Activated T-helper 17 cell treated with anti-CD3 and anti-CD28 coated beads, Interleukin-2, amount 50 U/mL, for 72 hours (primary cell): ENCODE measurements around the gene C12orf42. TPM values are rescaled to one million over a fixed set of nuclear protein-coding genes. Genes with fewer than 3 reads are reported as not detected.

ENCODE experiments used
- ATAC-seq: fragments of 150-1000 bp; cut with Tn5 transposase; replicated peaks from 2 replicates; pipeline ENCODE4 v1.10.0; 2021; ENCODE audit warnings: mild to moderate bottlenecking, moderate library complexity
- H3K27ac Mint-ChIP-seq: one replicate; pipeline ENCODE4 v1.8.0; 2022; ENCODE audit warnings: mixed read lengths
- H3K27me3 Mint-ChIP-seq: one replicate; pipeline ENCODE4 v1.8.0; 2022; ENCODE audit warnings: mixed read lengths
- H3K36me3 Mint-ChIP-seq: one replicate; pipeline ENCODE4 v1.8.0; 2022; ENCODE audit warnings: low read depth, mild to moderate bottlenecking, mixed read lengths
- H3K4me1 Mint-ChIP-seq: one replicate; pipeline ENCODE4 v1.8.0; 2022; ENCODE audit warnings: mixed read lengths
- H3K4me3 Mint-ChIP-seq: one replicate; pipeline ENCODE4 v1.8.0; 2022; ENCODE audit warnings: mild to moderate bottlenecking, mixed read lengths
- H3K9me3 Mint-ChIP-seq: one replicate; pipeline ENCODE4 v1.8.0; 2022; ENCODE audit warnings: mixed read lengths
- total RNA-seq, 2 donors: library from RNA; stranded (reverse); gene quantifications; one replicate each; pipeline ENCODE4 v1.2.3, GENCODE V29; 2022

The C12orf42 gene
- total RNA-seq, 2 donors from 2014 or later, result not detected

DNA sequence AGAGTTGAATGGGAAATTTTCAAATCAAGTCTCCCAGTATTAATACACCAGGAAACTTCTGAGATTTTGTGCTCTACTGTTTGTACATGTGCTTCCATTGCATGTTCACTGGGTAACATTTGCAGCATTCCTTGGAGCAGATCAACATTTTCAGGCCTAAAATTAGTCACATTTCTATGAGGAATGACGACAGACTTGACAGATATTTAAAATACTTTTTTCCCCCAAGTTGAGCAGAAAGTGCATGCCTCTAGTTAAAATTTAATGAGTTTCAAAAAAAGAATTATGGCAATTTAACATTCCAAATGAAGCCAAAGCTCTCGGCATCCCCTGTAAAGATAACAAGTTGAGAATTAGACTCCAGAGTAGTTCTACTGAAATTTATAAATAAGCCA, 72.3 kb downstream of the C12orf42 start:
- H3K9me3 Mint-ChIP-seq, result peaks cover 13% of the 10 kb centered on the region
- ATAC-seq, result no peak
- no peak overlapping the region for H3K27ac Mint-ChIP-seq
- H3K4me3 Mint-ChIP-seq, result no peak overlapping the region
- H3K27me3 Mint-ChIP-seq, result no peaks in the 10 kb centered on the region
- H3K36me3 Mint-ChIP-seq, result no peaks in the 10 kb centered on the region
- H3K4me1 Mint-ChIP-seq, result no peaks in the 10 kb centered on the region

DNA sequence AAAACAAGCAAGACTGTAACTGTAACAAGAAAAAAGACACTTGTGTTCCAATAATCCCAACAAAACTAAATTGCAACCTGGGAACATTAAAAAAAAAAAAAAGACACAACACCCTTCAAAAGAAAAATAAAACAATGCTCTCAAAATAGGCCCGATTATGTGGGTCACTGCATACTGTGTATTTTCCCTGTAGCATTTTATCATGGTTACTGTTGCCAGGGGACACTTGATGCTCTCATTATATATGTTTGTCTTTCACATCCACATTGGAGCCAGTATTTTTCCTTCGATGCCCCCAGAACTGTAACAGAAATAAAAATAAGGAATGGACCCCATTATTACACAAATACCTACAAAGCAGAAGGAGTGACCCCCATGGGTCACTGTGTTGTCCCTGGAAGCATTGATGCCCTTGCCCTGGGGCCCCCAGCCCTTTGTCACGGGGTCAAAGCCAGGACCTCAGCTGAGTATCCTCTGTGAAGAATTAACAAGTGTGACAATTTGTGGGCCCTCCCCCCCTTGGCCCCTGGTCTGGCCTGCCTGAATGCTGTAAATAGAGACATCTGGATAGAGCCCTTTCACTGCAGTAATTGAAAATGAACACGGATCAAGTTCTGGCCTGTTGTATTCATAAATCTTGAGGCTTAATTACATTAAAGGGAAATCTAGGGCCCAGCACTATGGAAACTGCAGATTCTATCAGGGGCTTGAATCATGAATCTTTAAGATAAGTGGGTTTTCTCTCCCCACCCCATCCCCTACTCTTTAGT, 72.8 kb downstream of the C12orf42 start:
- Mint-ChIP-seq H3K27ac (no peak overlapping the region), H3K36me3 (no peaks in the 10 kb centered on the region), H3K27me3 (no peaks in the 10 kb centered on the region), H3K9me3 (peaks cover 11% of the 10 kb centered on the region), H3K4me1 (no peaks in the 10 kb centered on the region), H3K4me3 (no peak overlapping the region)
- ATAC-seq, result no peak

DNA sequence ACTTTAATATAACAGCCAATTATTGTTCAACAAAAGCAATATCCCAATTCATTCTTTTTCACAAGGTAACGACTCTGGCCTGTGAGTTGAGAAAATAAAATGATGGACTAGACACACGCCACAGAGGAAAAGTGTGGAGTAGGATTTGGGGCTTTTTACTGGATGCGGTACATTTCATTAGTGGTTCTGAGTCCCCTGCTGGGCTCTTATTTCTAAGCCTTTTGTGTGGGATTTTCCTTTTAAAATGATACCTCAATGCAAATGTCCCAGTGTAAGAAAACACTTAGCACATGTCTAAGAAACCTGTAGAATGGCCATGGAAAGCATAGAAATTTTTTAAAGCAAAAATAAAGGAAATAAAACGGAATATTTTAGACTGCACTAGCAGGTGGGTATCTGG, 73.4 kb downstream of the C12orf42 start:
- ATAC-seq, result no peak
- H3K4me1 Mint-ChIP-seq, result no peaks in the 10 kb centered on the region
- H3K27me3 Mint-ChIP-seq, result no peaks in the 10 kb centered on the region
- H3K27ac Mint-ChIP-seq, result no peak overlapping the region
- H3K36me3 Mint-ChIP-seq, result no peaks in the 10 kb centered on the region
- no peak overlapping the region for H3K4me3 Mint-ChIP-seq
- peaks cover 5% of the 10 kb centered on the region for H3K9me3 Mint-ChIP-seq

DNA sequence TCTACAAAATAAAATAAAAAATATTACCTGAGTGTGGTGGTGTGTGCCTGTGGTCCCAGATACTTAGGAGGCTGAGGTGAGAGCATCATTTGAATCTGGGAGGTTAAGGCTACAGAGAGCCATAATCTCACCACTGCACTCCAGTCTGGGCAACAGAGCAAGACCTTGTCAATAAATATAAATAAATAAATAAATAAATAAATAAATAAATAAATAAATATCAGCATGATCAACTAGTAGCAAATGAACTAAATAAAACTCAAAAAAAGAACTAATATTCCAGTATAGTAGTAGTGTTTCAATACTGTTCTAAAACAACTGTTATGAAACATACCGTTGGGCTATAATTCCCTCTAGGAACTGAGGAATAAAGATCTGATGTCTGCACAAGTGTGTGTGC, 74.4 kb downstream of the C12orf42 start:
- Mint-ChIP-seq H3K4me1 (no peaks in the 10 kb centered on the region), H3K9me3 (peaks cover 4% of the 10 kb centered on the region), H3K27me3 (no peaks in the 10 kb centered on the region)

DNA sequence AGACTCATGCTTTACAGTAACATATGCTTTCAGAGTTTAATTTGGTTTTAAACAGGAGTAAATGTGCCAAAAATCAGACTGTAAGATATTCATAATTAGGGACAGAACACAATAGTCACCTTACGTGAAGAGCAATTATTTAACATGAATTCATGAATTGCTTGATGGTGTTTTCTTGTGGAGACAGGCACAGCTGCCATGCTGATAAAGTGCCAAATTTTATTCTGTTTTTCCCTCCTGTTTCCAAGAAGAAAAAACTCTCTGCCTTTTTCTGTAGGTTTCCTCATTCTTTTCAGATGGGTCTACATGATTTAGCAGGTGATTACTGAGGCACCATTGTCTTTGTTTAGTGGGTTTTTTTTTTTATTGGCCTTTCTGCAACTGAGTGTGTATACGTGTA, 80.1 kb downstream of the C12orf42 start:
- Mint-ChIP-seq H3K4me3 (no peak overlapping the region), H3K27ac (no peak overlapping the region), H3K36me3 (no peaks in the 10 kb centered on the region), H3K9me3 (peaks cover 9% of the 10 kb centered on the region), H3K27me3 (no peaks in the 10 kb centered on the region), H3K4me1 (no peaks in the 10 kb centered on the region)
- no peak for ATAC-seq

More for the DNA sequence above, 74.4 kb downstream of the C12orf42 start:
- Mint-ChIP-seq H3K36me3 (no peaks in the 10 kb centered on the region), H3K27ac (no peak overlapping the region), H3K4me3 (no peak overlapping the region)
- no peak for ATAC-seq

DNA sequence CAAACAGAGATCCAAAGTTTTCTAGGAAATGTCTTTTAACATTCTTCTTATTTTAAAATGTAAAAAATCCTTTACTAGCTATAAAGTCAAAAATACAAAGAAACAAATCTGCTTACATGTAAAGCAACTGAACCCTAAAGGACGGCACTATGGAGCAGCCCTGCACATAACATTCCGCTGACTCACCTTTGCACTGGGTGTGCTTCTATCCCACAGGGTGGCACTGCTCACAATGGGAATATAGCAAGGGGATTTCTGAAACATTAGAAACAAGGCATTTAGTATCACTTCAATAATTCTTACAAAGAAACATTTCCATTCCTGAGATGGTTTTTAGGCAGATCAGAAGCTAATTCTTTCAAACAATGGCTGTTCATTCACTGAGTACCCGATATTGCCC, 94.3 kb downstream of the C12orf42 start:
- Mint-ChIP-seq H3K4me3 (no peak overlapping the region), H3K4me1 (no peaks in the 10 kb centered on the region), H3K36me3 (no peaks in the 10 kb centered on the region), H3K27me3 (no peaks in the 10 kb centered on the region), H3K27ac (no peak overlapping the region), H3K9me3 (peaks cover 3% of the 10 kb centered on the region)
- ATAC-seq, result no peak

DNA sequence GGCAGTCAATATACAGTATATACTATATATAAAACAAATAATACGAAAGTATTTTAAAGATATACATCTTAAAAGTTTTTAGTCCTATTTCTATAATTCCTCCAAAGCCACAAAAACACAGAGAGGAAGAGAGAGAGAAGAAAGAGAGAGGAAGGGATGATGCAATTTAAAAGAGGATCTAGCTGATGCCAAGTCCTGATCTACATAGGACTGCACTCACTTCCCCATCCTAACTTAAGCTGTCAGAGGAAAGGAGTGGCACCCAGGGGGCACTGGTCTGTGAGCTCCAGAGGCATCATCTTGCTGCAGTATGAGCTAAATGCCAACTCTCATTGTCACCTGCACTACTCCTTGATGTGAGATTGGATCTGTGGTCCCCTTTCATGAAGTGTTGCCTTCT, 95.8 kb downstream of the C12orf42 start:
- Mint-ChIP-seq H3K4me1 (no peaks in the 10 kb centered on the region), H3K27ac (no peak overlapping the region), H3K36me3 (no peaks in the 10 kb centered on the region), H3K4me3 (no peak overlapping the region), H3K9me3 (peaks cover 4% of the 10 kb centered on the region), H3K27me3 (no peaks in the 10 kb centered on the region)
- ATAC-seq, result no peak

DNA sequence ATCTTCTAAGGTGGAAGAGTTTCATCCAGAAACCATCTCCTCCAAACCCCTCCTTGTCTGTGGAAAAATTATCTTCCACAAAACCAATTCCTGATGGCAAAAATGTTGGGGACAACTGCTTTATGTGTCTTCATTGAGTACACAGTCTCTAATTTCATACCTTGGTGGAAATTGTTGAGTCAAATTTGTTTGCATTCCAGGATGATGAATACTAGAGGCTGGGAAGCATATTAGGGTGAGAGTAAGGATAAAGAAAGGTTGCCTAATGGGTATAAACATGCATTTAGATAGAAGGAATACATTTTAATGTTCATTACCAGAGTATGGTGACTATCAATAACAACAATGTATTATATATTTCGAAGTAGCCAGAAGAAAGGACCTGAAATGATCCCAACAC, 98.2 kb downstream of the C12orf42 start:
- Mint-ChIP-seq H3K27me3 (no peaks in the 10 kb centered on the region), H3K4me3 (no peak overlapping the region), H3K9me3 (peaks cover 4% of the 10 kb centered on the region), H3K27ac (no peak overlapping the region), H3K36me3 (no peaks in the 10 kb centered on the region), H3K4me1 (no peaks in the 10 kb centered on the region)
- ATAC-seq, result no peak

DNA sequence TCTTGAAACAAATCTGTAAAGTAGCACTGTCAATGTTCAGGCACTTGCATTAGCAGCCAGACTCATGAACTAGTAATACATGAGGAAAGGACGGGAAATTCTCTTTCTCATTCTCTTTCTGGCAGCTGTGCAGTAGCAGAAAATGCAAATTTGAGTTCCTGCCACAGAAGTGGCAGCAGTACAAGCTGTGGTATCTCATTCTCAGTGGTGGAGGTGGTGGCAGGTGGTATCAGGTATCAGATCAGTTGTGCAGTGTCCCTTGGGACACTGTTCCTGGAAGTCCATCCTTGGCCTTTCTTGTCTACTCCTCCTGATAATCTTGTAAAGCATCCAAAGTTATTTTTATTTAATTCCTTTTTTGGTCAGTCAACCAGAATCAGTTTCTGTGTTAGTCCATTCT, 103.0 kb downstream of the C12orf42 start:
- Mint-ChIP-seq H3K4me1 (no peaks in the 10 kb centered on the region), H3K36me3 (no peaks in the 10 kb centered on the region), H3K27ac (no peak overlapping the region), H3K27me3 (no peaks in the 10 kb centered on the region), H3K9me3 (peaks cover 16% of the 10 kb centered on the region), H3K4me3 (no peak overlapping the region)
- no peak for ATAC-seq

DNA sequence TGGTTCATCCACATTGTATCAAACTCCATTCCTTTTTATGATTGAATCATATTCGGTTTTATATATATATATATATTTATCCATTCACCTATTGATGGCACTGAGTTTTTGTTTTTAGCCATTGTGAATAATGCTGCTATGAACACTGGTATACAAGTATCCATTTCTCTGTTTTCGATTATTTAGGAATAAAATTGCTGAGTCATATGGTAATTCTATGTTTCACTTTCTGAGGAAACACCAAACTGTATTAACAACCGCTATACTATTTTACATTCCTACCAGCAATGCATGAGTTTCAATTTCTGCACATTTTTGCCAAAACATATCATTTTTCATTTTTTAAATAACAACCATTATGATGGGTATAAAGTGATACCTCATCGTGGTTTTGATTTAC, 104.7 kb downstream of the C12orf42 start:
- H3K36me3 Mint-ChIP-seq, result no peaks in the 10 kb centered on the region
- H3K27me3 Mint-ChIP-seq, result no peaks in the 10 kb centered on the region
- no peaks in the 10 kb centered on the region for H3K4me1 Mint-ChIP-seq
- no peak for ATAC-seq
- peaks cover 18% of the 10 kb centered on the region for H3K9me3 Mint-ChIP-seq
- H3K27ac Mint-ChIP-seq, result no peak overlapping the region
- no peak overlapping the region for H3K4me3 Mint-ChIP-seq

DNA sequence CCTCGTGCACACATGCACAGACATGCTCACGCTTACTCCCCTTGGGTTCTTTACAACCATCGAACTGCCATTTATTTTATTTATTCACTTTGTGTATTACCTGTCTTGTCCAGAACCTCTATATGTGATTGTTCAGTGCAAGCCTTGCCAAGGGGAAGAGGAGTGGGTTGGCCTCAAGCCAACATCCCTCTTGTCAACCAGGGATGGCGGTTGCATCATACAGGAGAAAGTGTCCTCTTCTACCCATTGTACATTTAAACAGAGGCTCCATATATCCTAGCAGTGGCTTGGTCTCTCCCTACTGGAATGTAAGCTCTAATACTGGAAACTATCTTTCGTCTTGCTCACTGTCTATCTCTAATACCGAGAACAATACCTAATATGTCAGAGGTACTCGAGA, 108.4 kb downstream of the C12orf42 start:
- Mint-ChIP-seq H3K4me3 (no peak overlapping the region), H3K9me3 (peaks cover 18% of the 10 kb centered on the region), H3K4me1 (no peaks in the 10 kb centered on the region), H3K27ac (no peak overlapping the region), H3K36me3 (no peaks in the 10 kb centered on the region), H3K27me3 (no peaks in the 10 kb centered on the region)
- no peak for ATAC-seq

DNA sequence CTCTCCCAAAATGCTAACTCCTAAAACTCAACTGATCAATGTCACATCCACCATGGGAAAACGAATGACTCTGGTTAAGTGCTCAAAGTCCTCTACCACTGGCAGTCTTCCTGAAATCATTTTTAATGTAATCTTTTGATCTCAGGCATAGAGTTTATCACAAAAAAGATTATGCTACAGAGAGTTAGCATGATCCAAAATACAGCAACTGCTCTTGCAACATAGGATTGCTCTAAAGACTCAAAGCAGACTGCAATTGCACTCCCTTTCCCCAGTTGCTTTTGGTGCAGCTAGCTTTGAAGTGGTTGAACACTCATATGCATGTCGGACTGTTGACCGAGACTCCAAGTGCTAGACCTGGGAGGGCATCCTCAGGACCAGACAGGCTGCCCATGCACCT, 109.3 kb downstream of the C12orf42 start:
- H3K4me3 Mint-ChIP-seq, result no peak overlapping the region
- no peak overlapping the region for H3K27ac Mint-ChIP-seq
- no peaks in the 10 kb centered on the region for H3K4me1 Mint-ChIP-seq
- peaks cover 18% of the 10 kb centered on the region for H3K9me3 Mint-ChIP-seq
- no peaks in the 10 kb centered on the region for H3K36me3 Mint-ChIP-seq
- no peaks in the 10 kb centered on the region for H3K27me3 Mint-ChIP-seq
- no peak for ATAC-seq

DNA sequence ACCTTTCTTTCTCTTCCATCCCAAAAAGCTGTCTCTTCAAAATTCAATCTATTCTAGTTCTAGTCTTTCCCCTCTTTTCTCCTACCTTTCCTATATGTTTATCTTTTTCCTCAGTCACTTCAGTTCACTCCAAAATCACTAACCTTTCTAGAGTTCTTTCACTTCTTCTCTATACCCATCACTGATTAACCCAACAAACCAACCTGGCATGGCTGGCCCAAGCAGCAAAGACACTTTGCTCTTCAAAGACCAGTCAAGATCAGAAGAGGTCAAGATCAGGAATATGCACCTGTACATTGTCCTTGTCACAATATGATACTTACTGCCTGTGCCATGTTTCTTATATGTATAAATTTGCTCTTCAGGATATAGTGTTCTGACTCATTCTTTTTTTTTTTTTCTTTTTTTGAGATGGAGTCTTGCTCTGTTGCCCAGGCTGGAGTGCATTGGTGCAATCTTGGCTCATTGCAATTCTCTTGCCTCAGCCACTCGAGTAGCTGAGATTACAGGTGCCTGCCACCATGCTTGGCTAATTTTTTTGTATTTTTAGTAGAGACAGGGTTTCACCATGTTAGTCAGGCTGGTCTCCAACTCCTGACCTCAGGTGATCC, 112.9 kb downstream of the C12orf42 start:
- Mint-ChIP-seq H3K27ac (no peak overlapping the region), H3K9me3 (peaks cover 10% of the 10 kb centered on the region), H3K36me3 (no peaks in the 10 kb centered on the region), H3K4me1 (no peaks in the 10 kb centered on the region), H3K4me3 (no peak overlapping the region), H3K27me3 (no peaks in the 10 kb centered on the region)
- ATAC-seq, result no peak

DNA sequence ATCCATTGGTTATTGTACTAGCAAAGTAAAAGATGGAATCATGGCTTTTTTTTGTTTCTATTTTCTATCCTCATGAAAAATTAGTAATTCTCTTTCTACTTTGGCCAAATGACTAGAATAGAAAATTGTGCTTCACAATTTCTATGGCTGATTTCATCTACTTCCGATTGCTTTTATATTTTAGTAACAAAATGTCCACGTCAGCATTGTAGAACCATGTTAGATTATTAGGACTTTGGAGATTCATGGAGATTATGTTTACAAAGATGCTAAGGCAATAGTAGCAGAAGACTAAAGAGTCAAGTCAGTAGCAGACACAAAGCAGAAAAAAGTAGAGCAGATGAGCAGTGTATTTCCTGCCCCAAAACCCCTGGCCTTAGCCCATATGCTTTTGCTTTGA, 113.6 kb downstream of the C12orf42 start:
- Mint-ChIP-seq H3K36me3 (no peaks in the 10 kb centered on the region), H3K9me3 (peaks cover 4% of the 10 kb centered on the region), H3K4me3 (no peak overlapping the region), H3K4me1 (no peaks in the 10 kb centered on the region), H3K27ac (no peak overlapping the region), H3K27me3 (no peaks in the 10 kb centered on the region)
- no peak for ATAC-seq

DNA sequence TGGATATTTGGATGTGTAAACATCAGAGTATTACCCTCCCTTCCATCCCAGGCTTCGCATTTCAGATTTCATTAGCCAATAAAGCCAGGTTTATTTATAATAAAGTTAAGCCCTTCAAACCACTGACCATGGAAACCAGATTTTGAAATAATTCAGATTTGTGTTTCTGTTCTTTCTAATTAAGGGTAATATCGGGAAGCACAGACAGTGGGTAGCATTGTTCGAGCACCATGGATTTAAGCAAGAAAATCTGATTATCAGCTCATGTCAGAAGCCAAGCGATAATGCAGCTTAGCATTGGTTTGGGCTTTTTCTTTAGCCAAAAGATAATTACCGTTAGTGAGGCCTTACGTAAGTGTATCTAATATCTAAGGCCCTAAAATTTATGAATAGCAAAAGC, 116.1 kb downstream of the C12orf42 start:
- H3K4me3 Mint-ChIP-seq, result no peak overlapping the region
- no peak for ATAC-seq

More for the DNA sequence above, 116.1 kb downstream of the C12orf42 start:
- Mint-ChIP-seq H3K4me1 (no peaks in the 10 kb centered on the region), H3K36me3 (no peaks in the 10 kb centered on the region), H3K27me3 (no peaks in the 10 kb centered on the region), H3K27ac (no peak overlapping the region), H3K9me3 (peaks cover 4% of the 10 kb centered on the region)
